HCT116 (cell line): ENCODE results near the gene PTPN18. TPM values are rescaled to one million over a fixed set of nuclear protein-coding genes. Genes with fewer than 3 reads are reported as not detected.

Experiments
- ATAC-seq: fragments of 200-7000 bp; cut with Tn5 transposase; 2 replicates; pipeline ENCODE4 v1.9.1; 2020; ENCODE audit warnings: mild to moderate bottlenecking, moderate library complexity
- BruUV-seq: library from RNA; stranded (reverse); fragments of 400-500 nt; replicated peaks from 2 replicates; lab custom pipeline; 2021; lab: Mats Ljungman, UMichigan
- CTCF ChIA-PET: fragments of 300-600 bp; sonication (Branson Sonifier 250); formaldehyde crosslinking; loops from one replicate; lab custom pipeline; 2021; ENCODE audit warnings: antibody characterized with exemption; lab: Charles Lee
- POLR2A ChIA-PET: fragments of 300-600, 350-600 bp; sonication (Branson Sonifier 250); formaldehyde crosslinking; loops from one replicate; lab custom pipeline; 2021; ENCODE audit warnings: antibody characterized with exemption; lab: Charles Lee
- RAD21 ChIA-PET, 2 experiments: fragments of 300-600 bp; sonication (Branson Sonifier 250); formaldehyde crosslinking; loops; one replicate each; lab custom pipeline; 2023; ENCODE audit warnings: low total read pairs in 2 of 2; ENCODE audit not compliant: uncharacterized antibody in 2 of 2, unreplicated experiment in 2 of 2, low non-redundant PET in 1 of 2; lab: Charles Lee
- DNase-seq: peaks from one replicate; pipeline ENCODE4 v3.0.0-alpha.2; 2010; ENCODE audit warnings: low read depth, low spot score
- H2AFZ ChIP-seq: fragments of 200-600 bp; shearing (Covaris generic), sonication (generic); 2 replicates; pipeline ENCODE4 v1.6.1; 2017; ENCODE audit warnings: low read depth, mixed run types, mixed read lengths, antibody characterized with exemption, low read length; ENCODE audit not compliant: poor library complexity, severe bottlenecking
- H3K27ac ChIP-seq: 2 replicates; pipeline ENCODE4 v1.5.1; 2012; ENCODE audit warnings: low read depth, low read length
- H3K27me3 ChIP-seq: fragments of 200-600 bp; sonication (generic); 2 replicates; pipeline ENCODE4 v1.6.1; 2016; ENCODE audit warnings: mixed run types, low read length, mixed read lengths; ENCODE audit not compliant: insufficient read depth
- H3K36me3 ChIP-seq, 2 experiments: fragments of 200-500 bp in 1 of 2; fragments of 200-600 bp in 1 of 2; sonication (Bioruptor generic) in 1 of 2; sonication (generic) in 1 of 2; 2 replicates each; pipeline versions ENCODE4 v1.5.1 to v1.6.1; 2014 to 2016; ENCODE audit warnings: low read length in 2 of 2, inconsistent platforms in 1 of 2, mixed read lengths in 1 of 2, mixed run types in 1 of 2; ENCODE audit not compliant: insufficient read depth in 2 of 2, control insufficient read depth in 1 of 2
- H3K4me1 ChIP-seq, 2 experiments: fragments of 200-600 bp in 1 of 2; sonication (generic) in 1 of 2; 2 replicates each; pipeline versions ENCODE4 v1.5.1 to v1.6.1; 2012 to 2017; ENCODE audit warnings: low read length in 2 of 2, inconsistent platforms in 1 of 2, mild to moderate bottlenecking in 1 of 2, mixed read lengths in 1 of 2, mixed run types in 1 of 2, moderate library complexity in 1 of 2; ENCODE audit not compliant: insufficient read depth in 2 of 2, control insufficient read depth in 1 of 2
- H3K4me2 ChIP-seq: fragments of 200-600 bp; sonication (generic); 2 replicates; pipeline ENCODE4 v1.6.1; 2017; ENCODE audit warnings: mixed run types, low read length, mixed read lengths
- H3K4me3 ChIP-seq, 2 experiments: fragments of 200-600 bp in 1 of 2; sonication (generic) in 1 of 2; replicated peaks in 1 of 2; 2 replicates each; pipeline ENCODE4 v1.5.1; 2011 to 2016; ENCODE audit warnings: low read length in 2 of 2, control low read depth in 1 of 2, low read depth in 1 of 2, mild to moderate bottlenecking in 1 of 2, mixed read lengths in 1 of 2, mixed run types in 1 of 2
- H3K79me2 ChIP-seq: fragments of 200-600 bp; sonication (generic); 2 replicates; pipeline ENCODE4 v1.6.1; 2017; ENCODE audit warnings: mild to moderate bottlenecking, mixed run types, low read length, moderate library complexity, mixed read lengths; ENCODE audit not compliant: insufficient read depth
- H3K9ac ChIP-seq: fragments of 200-600 bp; sonication (generic); 2 replicates; pipeline ENCODE4 v1.6.1; 2016; ENCODE audit warnings: low read length, mixed read lengths
- H3K9me2 ChIP-seq: fragments of 200-600 bp; sonication (generic), shearing (Covaris generic); 2 replicates; pipeline ENCODE4 v1.6.1; 2017; ENCODE audit warnings: mixed run types, mild to moderate bottlenecking, moderate library complexity; ENCODE audit not compliant: insufficient read depth
- H3K9me3 ChIP-seq, 2 experiments: fragments of 200-500 bp in 1 of 2; fragments of 200-600 bp in 1 of 2; sonication (Bioruptor generic) in 1 of 2; sonication (generic) in 1 of 2; 2 replicates each; pipeline ENCODE4 v1.6.1; 2014 to 2017; ENCODE audit warnings: low read length in 2 of 2, mixed read lengths in 2 of 2, inconsistent platforms in 1 of 2, low read depth in 1 of 2, mild to moderate bottlenecking in 1 of 2, mixed run types in 1 of 2, moderate library complexity in 1 of 2; ENCODE audit not compliant: control insufficient read depth in 1 of 2, insufficient read depth in 1 of 2
- H4K20me1 ChIP-seq: fragments of 200-600 bp; sonication (generic), shearing (Covaris generic); 2 replicates; pipeline ENCODE4 v1.6.1; 2017; ENCODE audit warnings: mixed run types, mild to moderate bottlenecking, moderate library complexity; ENCODE audit not compliant: insufficient read depth
- ATF3 ChIP-seq: IDR thresholded peaks from 2 replicates; pipeline ENCODE4 v1.6.1; 2012
- CBX3 ChIP-seq: IDR thresholded peaks from 2 replicates; pipeline ENCODE4 v1.6.1; 2012; ENCODE audit warnings: low read depth
- CEBPB ChIP-seq: IDR thresholded peaks from 2 replicates; pipeline ENCODE4 v1.6.1; 2012; ENCODE audit warnings: low read depth
- EGR1 ChIP-seq: IDR thresholded peaks from 2 replicates; pipeline ENCODE4 v1.6.1; 2012; ENCODE audit warnings: low read depth
- EZH2 ChIP-seq: fragments of 200-600 bp; sonication (generic); IDR thresholded peaks from 2 replicates; pipeline ENCODE4 v1.6.1; 2017; ENCODE audit warnings: antibody characterized with exemption, mixed run types
- JUND ChIP-seq: IDR thresholded peaks from 2 replicates; pipeline ENCODE4 v1.6.1; 2012
- MAX ChIP-seq: IDR thresholded peaks from 2 replicates; pipeline ENCODE4 v1.6.1; 2012
- POLR2A ChIP-seq: IDR thresholded peaks from 2 replicates; pipeline ENCODE4 v1.7.0; 2011; ENCODE audit warnings: borderline replicate concordance; ENCODE audit not compliant: insufficient read depth, insufficient read length; ENCODE audit errors: extremely low read depth
- RAD21 ChIP-seq: IDR thresholded peaks from 2 replicates; pipeline ENCODE4 v1.6.1; 2012; ENCODE audit warnings: low read depth, mild to moderate bottlenecking
- REST ChIP-seq: IDR thresholded peaks from 2 replicates; pipeline ENCODE4 v1.6.1; 2012; ENCODE audit warnings: low read depth
- SIN3A ChIP-seq: IDR thresholded peaks from 2 replicates; pipeline ENCODE4 v1.6.1; 2012; ENCODE audit warnings: low read depth
- SP1 ChIP-seq: IDR thresholded peaks from 2 replicates; pipeline ENCODE4 v1.6.1; 2012; ENCODE audit warnings: low read depth
- ZFX ChIP-seq: fragments of 450-650 bp; IDR thresholded peaks from 2 replicates; pipeline ENCODE4 v1.6.1; 2017
- ZNF274 ChIP-seq: fragments of 200-500 bp; sonication (Bioruptor generic); IDR thresholded peaks from 2 replicates; pipeline ENCODE4 v1.6.1; 2014; ENCODE audit warnings: mild to moderate bottlenecking, low read depth, low read length, inconsistent platforms
- intact Hi-C: fragments of 100-400 bp; cut with micrococcal nuclease; formaldehyde crosslinking; loops from 2 replicates; pipeline ENCODE4 v1.10.0; 2022
- total RNA-seq: library from RNA; stranded (reverse); gene quantifications from one replicate; pipeline ENCODE4 v1.2.1, GENCODE V29; 2021; ENCODE audit not compliant: unreplicated experiment

PTPN18 gene
- total RNA-seq, 1 experiment from 2014 or later, result 52.4 TPM

GRCh38 chr2:130314377-130314776 is 41.5 kb upstream of the PTPN18 start:
- H3K9me2 ChIP-seq, result no peaks in the 10 kb centered on the region
- H3K4me2 ChIP-seq, result no peak overlapping the region
- ATAC-seq, result no peak
- CTCF ChIA-PET, result no interaction called here
- no peaks in the 10 kb centered on the region for H3K36me3 ChIP-seq
- RAD21 ChIA-PET, result no interaction called here
- TF ChIP-seq JUND (no peak), REST (no peak)
- H2AFZ ChIP-seq, result no peak overlapping the region
- peaks cover 10% of the 10 kb centered on the region; the same call in 1 of the 2 replicates for H3K27me3 ChIP-seq
- no peaks in the 10 kb centered on the region for H4K20me1 ChIP-seq
- H3K4me3 ChIP-seq, result no peak overlapping the region
- intact Hi-C loops, result loop anchor here (10.0 kb wide), 1 partner anchor 290 kb away; no protein-coding TSS in a partner anchor
- BruUV-seq, result no TSS peak
- no peaks in the 10 kb centered on the region for H3K79me2 ChIP-seq
- no peak for DNase-seq
- H3K27ac ChIP-seq, result no peak overlapping the region
- H3K9ac ChIP-seq, result no peak overlapping the region
- POLR2A ChIA-PET, result no interaction called here
- H3K4me1 ChIP-seq, result no peaks in the 10 kb centered on the region
- H3K9me3 ChIP-seq, result no peaks in the 10 kb centered on the region

GRCh38 chr2:130316596-130316995 is 39.3 kb upstream of the PTPN18 start:
- ChIA-PET POLR2A (no interaction called here), RAD21 (no interaction called here), CTCF (no interaction called here)
- no peak overlapping the region for H2AFZ ChIP-seq
- H4K20me1 ChIP-seq, result no peaks in the 10 kb centered on the region
- H3K27me3 ChIP-seq, result peaks cover 3% of the 10 kb centered on the region; the same call in 1 of the 2 replicates
- BruUV-seq, result no TSS peak
- H3K27ac ChIP-seq, result no peak overlapping the region
- H3K79me2 ChIP-seq, result no peaks in the 10 kb centered on the region
- TF ChIP-seq ZFX (no peak), CBX3 (no peak), SP1 (no peak), EZH2 (no peak), ATF3 (no peak), RAD21 (no peak), MAX (no peak), REST (no peak), CEBPB (no peak), EGR1 (no peak), SIN3A (no peak), POLR2A (no peak), ZNF274 (no peak), JUND (no peak)
- H3K9ac ChIP-seq, result no peak overlapping the region
- no peaks in the 10 kb centered on the region for H3K36me3 ChIP-seq
- H3K4me2 ChIP-seq, result no peak overlapping the region
- no peaks in the 10 kb centered on the region for H3K9me3 ChIP-seq
- H3K4me3 ChIP-seq, result no peak overlapping the region
- DNase-seq (no peak), ATAC-seq (no peak)
- H3K4me1 ChIP-seq, result no peaks in the 10 kb centered on the region
- intact Hi-C loops, result loop anchor here (10.0 kb wide), 1 partner anchor 292 kb away; no protein-coding TSS in a partner anchor
- no peaks in the 10 kb centered on the region for H3K9me2 ChIP-seq
